Activated effector memory CD4-positive, alpha-beta T cell treated with Interleukin-2 at 50 U/mL for 16 hours (primary cell): ENCODE measurements around the gene ETS2.

ENCODE experiments used
- DNase-seq: peaks from one replicate; pipeline ENCODE4 v3.0.0-alpha.2; 2020

Gene ETS2

GRCh38 chr21:38805328-38806152 lies at the start of gene ETS2:
ETS2 (plus strand) TSS chr21:38805929; CDS start chr21:38810035, 4,106 bp downstream.
- DNase-seq, result peak; percentile 61

GRCh38 chr21:38756746-38757145 lies 49.0 kb upstream of the ETS2 start:
- DNase-seq, result no peak

GRCh38 chr21:38758501-38759214 lies 47.1 kb upstream of the ETS2 start:
- no peak for DNase-seq

- DNase-seq, result no peak
Observed at GRCh38 chr21:38759413-38759812, 46.3 kb upstream of the ETS2 start.

GRCh38 chr21:38760017-38760761 lies 45.5 kb upstream of the ETS2 start:
- no peak for DNase-seq

- no peak for DNase-seq
Observed at GRCh38 chr21:38760762-38761155, 45.0 kb upstream of the ETS2 start.

GRCh38 chr21:38761531-38761930 lies 44.2 kb upstream of the ETS2 start:
- no peak for DNase-seq

GRCh38 chr21:38765056-38765455 lies 40.7 kb upstream of the ETS2 start:
- no peak for DNase-seq

- DNase-seq, result peak; percentile 41
Observed at GRCh38 chr21:38766987-38767722, 38.6 kb upstream of the ETS2 start.

- no peak for DNase-seq
Observed at GRCh38 chr21:38768471-38769063, 37.2 kb upstream of the ETS2 start.

GRCh38 chr21:38769191-38769780 lies 36.4 kb upstream of the ETS2 start:
- DNase-seq, result no peak

GRCh38 chr21:38770660-38771059 lies 35.1 kb upstream of the ETS2 start:
- DNase-seq, result no peak

GRCh38 chr21:38771536-38771935 lies 34.2 kb upstream of the ETS2 start:
- DNase-seq, result no peak

- no peak for DNase-seq
Observed at GRCh38 chr21:38772646-38773045, 33.1 kb upstream of the ETS2 start.

GRCh38 chr21:38773099-38774061 lies 32.3 kb upstream of the ETS2 start:
- DNase-seq, result no peak

- DNase-seq, result no peak
Observed at GRCh38 chr21:38774152-38774551, 31.6 kb upstream of the ETS2 start.

- no peak for DNase-seq
Observed at GRCh38 chr21:38774586-38775285, 31.0 kb upstream of the ETS2 start.

GRCh38 chr21:38775733-38776132 lies 30.0 kb upstream of the ETS2 start:
- no peak for DNase-seq

- DNase-seq, result no peak
Observed at GRCh38 chr21:38777015-38777414, 28.7 kb upstream of the ETS2 start.

GRCh38 chr21:38777531-38777930 lies 28.2 kb upstream of the ETS2 start:
- DNase-seq, result no peak
